CD4-positive, alpha-beta T cell treated with Interleukin-2 at 100 ng/mL for 4 hours (primary cell): Measurements from ENCODE around the gene TXNRD3.

Experiments
- DNase-seq: peaks from one replicate; pipeline ENCODE4 v3.0.0-alpha.2; 2020; ENCODE audit warnings: low spot score

The TXNRD3 gene

DNA sequence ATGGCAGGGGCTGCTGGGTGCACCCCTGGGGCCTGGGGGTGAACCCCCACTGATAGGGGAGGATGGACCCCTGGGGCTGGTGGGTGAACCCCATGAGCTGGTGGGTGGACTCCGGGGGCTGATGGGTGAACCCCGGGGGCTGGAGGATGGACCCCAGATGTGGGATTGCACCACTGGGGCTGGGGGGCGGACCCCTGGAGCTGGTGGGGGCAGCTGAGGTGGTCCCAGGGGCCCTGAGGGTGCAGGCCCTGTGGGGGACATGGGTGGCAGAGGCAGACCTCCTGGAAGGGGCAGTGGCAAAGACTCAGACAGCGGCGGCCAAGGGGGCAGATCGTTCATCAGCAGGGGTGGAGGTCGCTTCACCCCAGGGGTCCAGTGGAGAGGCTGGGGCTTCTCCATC lies 17.4 kb upstream of the TXNRD3 start:
- no peak for DNase-seq

DNA sequence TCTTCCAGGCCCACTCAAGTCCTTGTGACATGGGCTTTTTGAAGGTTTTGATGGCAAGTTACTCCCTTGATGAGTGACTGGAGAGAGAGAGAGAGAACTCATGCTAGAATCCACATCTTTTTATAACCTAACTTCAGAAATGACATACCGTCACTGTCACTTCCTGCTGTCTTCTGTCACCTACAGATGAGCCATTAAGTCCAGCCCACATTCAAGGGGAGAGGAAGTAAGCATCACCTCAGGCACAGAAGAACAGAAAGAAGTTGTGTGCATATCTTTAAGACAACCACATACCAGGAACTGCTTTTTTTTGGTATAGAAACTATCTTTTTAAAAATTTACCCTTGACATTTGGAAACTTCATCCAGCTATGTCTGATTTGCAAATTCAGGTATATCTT lies 16.6 kb upstream of the TXNRD3 start:
- DNase-seq = no peak

DNA sequence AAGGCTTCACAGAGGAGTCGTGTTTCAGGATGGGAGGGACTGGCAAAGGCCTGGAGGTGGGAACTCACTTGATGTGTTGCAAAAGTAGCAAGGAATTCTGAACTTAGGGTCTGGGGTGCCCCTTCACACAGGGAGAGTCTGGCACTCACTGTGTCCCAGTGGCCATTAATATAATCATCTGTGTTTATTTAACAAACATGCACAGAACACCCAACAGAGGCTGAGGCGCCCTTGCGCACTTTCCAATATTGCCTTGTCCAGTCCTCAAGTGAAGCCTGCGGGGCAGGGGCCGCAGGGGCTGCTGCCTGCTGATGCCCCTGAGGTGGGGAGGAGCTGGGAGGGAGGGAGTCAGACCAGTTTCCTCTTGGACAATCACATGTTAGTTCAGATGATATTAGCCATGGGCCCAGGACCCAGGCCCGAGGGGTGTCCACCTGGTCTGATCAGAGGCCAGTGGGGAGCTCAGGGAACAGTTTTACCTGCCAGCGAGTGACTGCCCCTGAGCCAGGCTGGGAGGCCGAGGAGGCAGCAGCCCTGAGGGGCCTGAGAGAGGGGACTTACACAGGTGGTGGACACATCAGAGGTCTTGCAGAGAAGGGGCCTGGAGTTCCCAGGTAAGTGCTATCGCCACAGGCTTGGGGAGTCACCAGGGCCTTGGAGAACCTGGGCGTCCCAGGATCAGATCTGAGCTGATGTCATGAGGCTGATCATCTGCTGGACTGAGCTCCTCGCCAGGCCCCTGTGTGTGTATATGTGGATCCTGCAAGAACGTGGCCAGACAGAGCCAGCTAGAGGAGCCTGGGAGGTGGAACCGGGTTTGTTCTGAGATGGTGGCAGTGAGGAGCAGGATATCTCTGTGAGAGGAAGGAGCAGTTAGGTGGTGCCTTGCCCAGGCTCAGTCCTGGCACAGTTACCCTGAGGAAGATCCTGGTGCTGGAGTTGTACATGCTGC lies 13.8 kb upstream of the TXNRD3 start:
- no peak for DNase-seq

DNA sequence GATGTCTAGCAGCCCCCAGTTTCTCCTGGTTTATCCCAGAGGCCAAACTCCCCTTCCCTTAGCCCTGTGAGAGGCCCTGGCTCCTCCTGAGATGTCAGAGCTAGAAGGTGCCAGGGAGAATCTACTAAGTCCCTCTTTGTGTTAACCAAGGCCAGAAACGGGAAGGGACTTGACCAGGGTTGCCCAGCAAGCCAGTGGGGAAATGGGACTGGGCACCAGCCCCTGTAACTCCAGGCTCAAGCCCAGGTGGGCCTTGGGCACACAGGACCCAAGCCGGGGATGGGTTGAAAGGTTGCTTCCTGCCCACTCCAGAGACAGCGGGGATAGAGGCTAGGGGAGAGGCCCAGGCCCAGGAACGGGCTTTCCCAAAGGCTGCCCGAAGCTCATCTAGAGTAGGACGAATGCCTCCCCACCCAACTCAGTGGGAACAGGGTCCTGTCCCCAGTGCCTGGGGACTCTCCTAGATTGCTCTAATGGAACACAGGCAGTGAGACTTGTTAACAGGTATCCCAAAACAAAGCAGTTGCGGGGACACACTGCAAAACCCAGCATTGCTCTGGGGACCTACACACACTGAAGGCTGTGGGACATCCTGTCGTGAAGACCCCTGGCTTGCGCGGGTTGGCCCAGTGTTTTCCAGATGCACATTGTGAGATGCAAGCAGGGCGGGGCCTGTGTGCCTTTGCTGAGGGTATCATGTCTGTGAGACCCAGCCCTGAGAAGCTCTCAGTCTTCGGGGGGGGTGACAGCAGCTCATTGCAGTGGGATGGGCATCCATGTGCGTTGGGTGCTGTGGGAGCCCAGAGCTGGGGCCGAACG lies 12.9 kb upstream of the TXNRD3 start:
- DNase-seq = no peak

DNA sequence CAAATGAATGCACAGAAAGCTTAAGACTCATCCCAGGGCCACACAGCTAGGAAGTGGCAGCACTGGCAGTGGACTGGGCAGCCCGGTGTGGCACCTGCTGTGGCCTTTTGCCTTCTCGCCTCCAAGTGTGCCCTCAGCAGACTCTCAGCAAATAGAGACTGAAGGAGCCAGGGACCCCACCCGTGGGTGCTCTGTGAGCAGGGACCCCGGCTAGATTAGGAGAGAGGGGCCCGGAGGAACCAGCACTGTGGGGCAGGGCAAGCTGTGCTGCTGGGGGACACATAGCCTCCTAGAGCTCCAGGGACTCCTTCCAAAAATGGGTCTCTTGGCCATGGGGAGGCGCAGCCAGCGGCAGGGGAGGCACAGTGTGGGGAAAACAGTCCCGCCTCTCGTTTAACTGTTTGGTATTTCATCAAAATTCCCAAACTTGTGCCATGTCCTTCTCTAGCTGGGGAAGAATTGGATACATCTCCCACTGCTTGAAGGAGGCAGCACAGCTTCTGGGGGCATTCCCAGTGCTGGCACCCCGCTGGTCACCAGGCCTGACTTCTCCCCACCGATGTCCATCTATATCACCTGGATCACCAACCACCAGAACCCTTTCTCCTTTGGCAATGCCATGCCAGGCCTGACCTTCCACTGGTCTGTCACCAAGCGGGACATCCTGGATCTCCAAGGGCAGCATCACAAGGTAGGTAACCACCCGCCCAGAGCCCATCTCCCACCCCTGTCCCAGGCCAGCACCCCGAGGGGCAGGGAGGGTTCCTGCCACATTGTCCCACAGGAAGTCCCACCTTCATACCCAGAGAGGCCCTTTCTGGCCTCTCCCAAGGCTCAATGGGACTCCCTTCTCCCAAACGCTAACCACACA lies 12.0 kb upstream of the TXNRD3 start:
- DNase-seq = no peak

DNA sequence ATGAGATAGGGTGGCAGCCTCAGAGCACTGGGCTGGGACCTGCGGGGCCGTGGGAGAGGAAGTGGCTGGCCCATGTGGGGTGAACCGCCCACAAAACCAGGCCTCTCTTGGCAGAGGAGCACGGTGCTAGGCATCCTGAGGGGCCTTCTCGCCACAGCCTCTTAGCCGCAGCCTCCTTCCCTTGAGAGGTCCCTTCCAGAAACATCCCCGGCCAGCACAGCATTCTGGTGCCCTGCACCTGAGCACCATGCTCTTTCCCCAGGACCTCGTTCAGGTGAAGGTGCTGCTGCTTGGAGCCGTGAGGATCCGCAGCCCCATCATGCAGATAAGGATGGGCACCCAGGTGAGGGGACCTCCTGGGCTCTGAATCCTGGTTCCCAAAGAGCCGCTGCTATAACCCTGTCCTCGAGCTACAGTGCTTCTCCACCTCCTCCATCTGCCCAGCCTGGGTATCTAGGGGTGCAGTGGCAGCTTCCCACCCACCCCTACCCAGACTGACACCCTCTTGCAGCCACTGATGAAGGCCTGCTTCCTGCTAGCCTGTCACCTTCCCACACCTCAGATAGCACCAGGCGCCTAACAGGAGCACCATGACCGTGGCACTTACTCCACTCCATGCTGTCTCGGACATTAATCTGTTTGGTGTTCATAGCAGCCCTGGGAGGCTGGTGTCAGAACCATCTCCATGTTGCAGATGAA lies 11.2 kb upstream of the TXNRD3 start:
- DNase-seq = no peak

DNA sequence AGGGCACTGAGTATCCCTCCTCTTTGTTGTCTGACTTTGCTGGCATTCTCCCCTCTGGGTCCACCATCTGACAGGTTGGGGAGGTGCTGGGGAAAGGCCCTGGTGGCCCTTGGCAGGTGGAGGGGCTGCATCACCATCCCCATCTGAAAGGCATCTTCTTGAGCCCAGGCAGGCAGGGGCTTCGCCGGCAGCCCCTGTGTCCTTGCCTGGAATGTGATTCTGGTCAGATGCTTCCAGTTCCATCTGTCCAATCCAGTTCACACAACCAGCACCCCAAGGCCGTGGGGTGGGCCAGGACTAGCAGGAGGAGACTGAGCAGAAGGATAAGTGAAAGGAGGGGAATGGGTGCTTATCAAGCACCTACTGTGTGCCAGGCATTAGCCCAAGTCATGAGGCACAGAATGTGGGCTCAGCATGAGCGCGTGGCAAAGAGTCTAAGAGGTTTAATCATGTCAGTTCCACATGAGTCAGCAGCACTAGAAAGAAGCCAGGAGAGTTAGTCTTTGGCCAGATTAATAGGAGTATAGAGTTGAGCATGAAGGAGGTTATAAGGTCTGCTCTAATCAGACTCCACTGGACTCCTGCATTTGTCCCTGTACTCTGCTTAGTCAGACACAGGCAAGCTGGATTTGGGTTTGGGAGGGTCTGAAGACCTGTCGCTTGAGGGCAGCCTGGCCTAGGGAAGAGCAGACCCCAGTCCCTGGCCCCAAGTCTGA lies 10.5 kb upstream of the TXNRD3 start:
- no peak for DNase-seq

DNA sequence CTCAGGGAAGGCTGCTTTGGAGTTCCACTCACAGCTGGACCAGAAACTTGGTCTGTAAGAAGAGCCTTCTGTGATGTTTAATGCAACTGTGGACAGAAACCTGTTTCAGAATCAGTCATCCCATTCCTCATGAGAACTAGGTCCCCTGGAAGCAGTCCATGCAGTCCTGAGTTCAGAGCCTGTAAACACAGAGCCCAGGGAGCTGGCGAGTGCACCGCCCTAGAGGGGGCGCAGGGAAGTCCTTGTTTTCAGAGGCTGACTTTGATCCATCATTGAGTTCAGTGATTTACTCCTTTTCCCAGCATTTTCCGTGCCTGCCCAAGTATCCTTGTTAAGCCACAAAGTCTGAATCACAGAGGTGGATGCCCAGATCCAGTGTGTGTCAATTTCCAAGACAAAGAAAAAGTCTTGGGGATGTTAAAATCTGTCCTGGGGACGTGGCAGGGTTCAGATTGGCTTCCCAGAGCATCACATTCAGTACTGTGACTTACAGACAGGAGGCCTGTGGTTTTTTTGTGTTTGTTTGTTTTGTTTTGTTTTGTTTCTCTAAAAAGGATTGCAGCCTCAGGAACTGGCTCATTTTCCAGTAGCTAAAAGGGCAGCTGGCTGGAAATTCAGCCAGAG lies 9.8 kb upstream of the TXNRD3 start:
- no peak for DNase-seq

DNA sequence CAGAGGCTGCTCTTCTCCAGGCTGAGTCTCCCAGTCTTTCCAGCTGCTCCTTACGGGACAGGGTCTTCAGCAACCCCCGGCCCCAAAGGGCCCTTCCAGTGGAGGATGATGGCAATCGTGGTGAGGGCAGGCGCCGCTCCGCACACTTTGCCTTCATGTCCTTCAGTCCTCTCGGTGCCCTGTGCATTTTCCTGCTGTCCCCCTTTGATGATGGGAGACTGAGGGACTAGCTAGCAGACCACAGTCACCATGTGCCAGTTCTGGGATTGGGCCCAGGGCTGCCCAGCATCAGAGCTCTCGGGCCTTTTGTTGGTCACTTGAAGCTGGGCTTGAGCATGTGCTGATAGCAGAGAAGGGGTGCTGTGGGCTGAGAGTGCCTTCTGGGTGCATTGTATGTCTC lies 8.8 kb upstream of the TXNRD3 start:
- no peak for DNase-seq

DNA sequence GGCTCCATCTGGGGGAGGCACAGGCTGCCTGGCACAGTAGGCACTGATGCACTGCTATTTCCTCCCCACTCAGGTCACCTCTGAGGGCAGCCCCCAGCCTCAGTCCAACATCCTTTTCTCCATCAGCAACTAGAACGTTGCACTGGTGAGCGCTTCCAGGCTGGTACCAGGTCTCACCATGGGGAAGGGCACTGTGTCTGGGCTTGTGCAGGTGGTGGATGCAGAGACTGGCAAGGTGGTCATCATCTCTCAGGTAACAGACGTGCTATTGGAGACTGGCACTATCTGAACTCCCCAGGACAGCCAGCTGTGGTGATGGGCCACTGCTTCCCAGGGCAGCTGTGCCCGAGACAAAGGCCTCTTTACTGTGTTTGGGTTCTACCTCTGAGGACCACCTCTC lies 8.3 kb upstream of the TXNRD3 start:
- DNase-seq = no peak

DNA sequence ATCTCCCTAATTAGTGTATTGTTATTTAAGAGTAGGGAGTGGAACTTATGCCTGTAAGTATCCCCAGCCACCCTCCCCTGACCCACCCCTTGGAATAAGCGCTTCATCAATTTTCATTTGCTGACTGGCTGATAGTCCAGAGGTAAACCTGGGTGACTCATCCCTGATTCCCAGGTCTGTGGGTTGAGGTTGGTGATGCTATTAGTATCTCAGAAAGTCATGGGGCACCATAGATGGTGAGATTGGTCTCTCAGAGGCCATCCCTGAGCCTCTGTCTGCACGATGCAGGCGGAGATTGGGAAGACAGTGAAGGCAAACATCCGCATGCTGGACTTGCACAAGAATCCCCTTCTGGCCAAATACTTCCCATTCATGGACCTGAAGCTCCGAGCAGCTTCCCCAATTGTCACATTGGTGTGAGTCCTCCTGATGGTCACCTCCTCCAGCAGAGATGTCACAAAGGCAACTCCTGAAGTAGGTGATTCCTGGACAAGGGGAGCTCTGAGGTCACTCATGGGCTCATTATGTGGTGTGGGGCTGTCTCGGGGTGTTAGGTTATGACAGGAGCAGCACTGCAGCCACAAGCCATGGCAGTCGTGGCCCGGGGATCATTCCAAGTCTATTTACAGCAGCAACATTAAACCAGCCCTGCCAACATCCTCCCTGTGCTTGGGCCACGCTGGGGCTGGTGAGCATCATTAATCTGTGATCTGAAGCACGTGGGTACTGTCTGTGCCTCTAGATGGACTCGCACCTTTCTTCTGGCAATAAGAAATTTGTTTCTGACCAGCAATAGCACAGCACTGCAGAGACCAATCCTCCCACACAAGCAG lies 6.8 kb upstream of the TXNRD3 start:
- no peak for DNase-seq

DNA sequence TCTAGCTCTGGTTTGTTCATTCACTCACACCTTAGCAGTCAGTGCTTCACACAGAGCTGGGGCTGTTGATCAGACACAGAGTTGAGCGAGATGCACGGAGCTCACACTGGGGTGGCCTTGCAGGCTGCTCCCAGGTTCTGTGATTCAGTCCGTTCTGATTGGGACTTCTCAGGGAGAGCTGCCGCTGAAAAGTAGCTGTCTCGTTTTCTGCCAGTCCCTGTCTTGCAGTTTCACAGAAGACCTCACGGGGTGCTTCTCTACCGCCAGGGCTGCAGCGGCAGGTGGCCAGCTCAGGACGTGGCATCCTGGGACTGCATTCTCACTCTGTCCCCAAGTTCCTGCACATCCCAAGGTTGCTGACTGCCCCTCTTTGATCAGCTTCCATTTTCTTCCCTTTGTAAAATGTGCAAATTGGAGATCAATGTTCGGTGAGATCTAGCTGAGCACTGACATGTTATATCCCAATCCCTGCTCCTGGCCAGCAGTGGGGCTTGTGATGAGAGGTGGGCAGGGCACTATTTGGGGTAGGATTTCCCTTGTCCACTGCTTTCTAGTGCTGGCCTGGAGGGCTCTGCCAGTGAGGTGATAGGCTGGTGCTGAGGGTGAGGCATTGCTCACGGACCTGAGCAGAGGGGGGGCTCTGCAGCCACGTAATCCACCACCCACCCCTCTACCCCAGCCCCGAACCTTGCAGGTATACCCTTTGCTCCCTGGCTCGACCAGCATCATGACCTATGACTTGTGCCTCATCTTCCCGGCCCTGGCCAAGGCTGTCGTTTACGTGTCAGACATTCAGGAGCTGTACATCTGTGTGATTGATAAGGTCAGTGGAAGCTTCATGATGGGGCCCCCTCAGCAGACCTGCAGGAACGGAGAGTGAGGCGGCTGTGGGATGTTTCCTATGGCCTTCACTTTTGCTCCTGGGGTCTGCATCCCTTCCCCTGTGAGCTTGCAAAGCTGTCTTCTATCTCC lies 5.3 kb upstream of the TXNRD3 start:
- no peak for DNase-seq

DNA sequence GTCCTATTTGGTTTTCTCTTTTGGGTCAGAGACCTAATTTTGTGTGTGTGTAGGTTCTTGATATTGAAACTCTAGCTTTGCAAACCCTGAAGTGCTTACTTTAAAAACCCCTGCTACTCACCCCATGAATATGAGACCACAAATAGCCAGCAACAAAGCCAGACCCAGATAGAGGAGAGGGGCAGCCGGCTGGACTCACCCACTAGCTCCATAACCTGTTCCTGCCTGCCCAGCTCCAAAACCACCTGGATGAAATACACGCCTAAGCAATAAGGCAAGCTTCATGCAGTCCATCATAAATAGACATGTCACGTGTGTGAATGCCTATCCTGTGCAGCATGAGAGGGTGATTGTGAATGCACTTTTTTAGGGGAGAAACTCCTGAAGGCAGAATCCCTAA lies 3.7 kb upstream of the TXNRD3 start:
- DNase-seq = no peak

DNA sequence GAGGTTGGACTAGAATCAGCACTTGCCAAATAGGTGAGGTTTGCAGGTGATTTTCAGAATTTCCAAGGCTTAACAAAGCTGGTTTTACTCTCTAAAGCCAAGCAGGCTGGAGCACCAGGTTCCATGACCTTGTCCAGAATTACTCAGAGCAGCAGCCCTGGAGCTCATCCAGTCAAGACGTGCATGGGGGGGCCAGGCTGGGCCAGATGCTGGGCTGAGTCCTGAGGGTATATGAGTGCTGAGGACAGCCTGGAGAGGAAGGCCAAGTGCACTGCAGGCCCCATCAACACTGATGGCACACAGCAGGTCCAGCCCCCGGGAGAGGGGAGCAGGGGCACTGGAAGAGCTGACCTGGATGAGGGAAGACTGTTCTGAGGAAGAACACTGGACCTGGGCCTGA lies 3.0 kb upstream of the TXNRD3 start:
- no peak for DNase-seq

DNA sequence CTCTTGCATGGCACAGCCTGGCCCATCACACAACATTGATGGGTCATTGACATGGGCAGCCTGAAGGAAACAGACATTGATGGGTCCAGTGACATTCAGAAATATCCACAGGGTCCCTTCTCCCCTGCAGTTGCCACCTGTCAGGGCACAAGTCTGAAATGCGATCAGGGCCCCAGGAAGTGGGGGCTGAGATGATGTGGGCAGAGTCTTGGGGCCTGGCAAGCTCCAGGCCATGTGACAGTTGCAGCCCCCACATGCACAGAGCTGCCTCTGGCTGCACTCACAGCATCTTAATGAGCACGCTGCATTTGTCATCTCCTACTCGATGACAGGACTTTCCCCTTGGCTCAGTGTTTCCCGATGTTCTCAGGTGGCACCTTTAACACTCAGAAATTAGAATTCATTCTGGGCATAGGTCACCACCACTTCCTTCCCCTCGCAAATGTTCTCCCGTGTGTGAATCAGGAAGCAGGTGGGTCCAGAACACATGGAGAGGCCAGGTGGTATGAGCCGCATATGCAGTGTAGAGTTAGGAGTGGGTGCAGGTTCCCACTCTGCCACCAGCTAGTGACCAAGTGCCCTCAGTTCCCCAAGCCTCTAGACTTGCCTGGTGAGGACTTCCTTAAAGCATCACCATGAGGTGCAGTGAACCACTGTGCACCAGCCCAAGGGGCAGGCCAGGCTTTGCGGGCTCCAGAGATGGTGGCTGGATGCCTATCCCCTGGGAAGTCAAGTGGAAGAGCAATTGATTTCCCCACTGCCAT lies 1.6 kb upstream of the TXNRD3 start:
- no peak for DNase-seq

DNA sequence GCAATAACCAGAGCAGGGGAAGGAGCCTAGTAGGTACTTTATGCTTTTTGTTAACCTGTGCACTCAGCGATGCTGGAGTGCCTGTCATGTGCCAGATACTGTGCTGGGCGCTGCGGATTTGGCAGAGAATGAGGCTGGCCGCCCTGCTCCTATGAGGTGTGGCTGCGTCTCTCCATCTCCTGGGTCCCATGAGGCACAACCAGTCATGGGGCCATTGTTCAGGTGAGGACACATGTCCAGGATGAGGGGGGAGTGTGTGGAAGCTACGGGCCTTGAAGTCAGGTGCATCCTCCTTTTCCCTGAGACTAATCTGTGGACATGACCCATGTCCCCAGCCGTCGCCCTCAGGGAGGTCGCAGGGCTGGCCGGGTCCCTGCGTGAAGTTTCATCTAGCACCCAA lies 963 bp upstream of the TXNRD3 start:
- DNase-seq = no peak

DNA sequence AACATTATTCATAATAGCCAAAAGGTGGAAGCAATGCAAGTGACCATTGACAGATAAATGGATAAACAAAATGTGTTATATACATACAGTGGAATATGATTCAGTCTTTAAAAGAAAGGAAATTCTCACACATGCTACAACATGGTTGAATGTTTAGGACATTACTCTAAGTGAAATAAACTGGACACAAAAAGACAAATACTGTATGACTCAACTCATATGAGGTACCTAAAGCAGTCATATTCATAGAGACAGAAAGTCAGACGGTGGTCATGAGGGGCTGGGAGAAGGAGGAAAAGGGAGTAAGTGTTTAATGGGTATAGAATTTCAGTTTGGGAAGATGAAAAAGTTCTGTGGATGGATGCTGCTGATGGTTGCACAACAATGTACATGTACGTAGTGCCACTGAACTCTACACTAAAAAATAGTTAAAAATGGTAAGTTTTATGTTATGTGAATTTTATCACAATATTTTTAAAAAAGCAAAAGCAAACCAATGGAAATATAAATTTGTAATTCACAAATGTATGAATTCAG lies 5.3 kb downstream of the TXNRD3 start:
- DNase-seq = no peak
